A549 (cell line): ENCODE results near the gene GGTLC2. TPM values are rescaled to one million over a fixed set of nuclear protein-coding genes. Genes with fewer than 3 reads are reported as not detected.
A peak's percentile ranks its signal among the peaks of the same experiment; 100 is the strongest.

Experiments used
- ATAC-seq, 2 experiments: fragments of 200-7000 bp in 1 of 2; fragments of >200 bp in 1 of 2; cut with Nextera tagmentation in 1 of 2; cut with Tn5 transposase in 1 of 2; 3 replicates each; pipeline versions ENCODE4 v1.8.0 to v1.9.1; 2018 to 2020; ENCODE audit warnings: mild to moderate bottlenecking in 1 of 2, moderate library complexity in 1 of 2
- CTCF ChIA-PET: fragments of 300-600 bp; sonication (Branson Sonifier 250); formaldehyde crosslinking; extraction: SDS; loops from one replicate; lab custom pipeline; 2021; ENCODE audit warnings: antibody characterized with exemption, inconsistent platforms; lab: Yijun Ruan, JAX
- POLR2A ChIA-PET: fragments of 350-600 bp; formaldehyde crosslinking; extraction: SDS; loops from one replicate; lab custom pipeline; 2021; ENCODE audit warnings: antibody characterized with exemption, inconsistent platforms; lab: Yijun Ruan, JAX
- DNase-seq, 2 experiments: peaks; one replicate each; pipeline versions ENCODE4 v3.0.0 to v3.0.0-alpha.2; 2011 to 2016; ENCODE audit warnings: low read depth in 1 of 2, low spot score in 1 of 2
- FAIRE-seq: peaks from 2 replicates; lab custom pipeline; 2011; peaks lifted over from hg19 to GRCh38; lab: Jason Lieb, UNC
- H3K27ac ChIP-seq, 2 experiments: fragments of >200 bp; sonication (Bioruptor Twin); formaldehyde crosslinking; 3 replicates each; pipeline ENCODE4 v1.5.1; 2016 to 2017
- H3K4me1 ChIP-seq: fragments of >200 bp; sonication (Bioruptor Twin); formaldehyde crosslinking; 3 replicates; pipeline ENCODE4 v1.6.1; 2016
- H3K4me2 ChIP-seq: fragments of >200 bp; sonication (Bioruptor Twin); formaldehyde crosslinking; 3 replicates; pipeline ENCODE4 v1.6.1; 2016
- H3K4me3 ChIP-seq: fragments of >200 bp; sonication (Bioruptor Twin); formaldehyde crosslinking; 3 replicates; pipeline ENCODE4 v1.5.1; 2016
- H3K9me3 ChIP-seq: fragments of >200 bp; sonication (Bioruptor Twin); formaldehyde crosslinking; 3 replicates; pipeline ENCODE4 v1.6.1; 2016
- CBX2 ChIP-seq: fragments of 200-600 bp; sonication (generic); IDR thresholded peaks from 2 replicates; pipeline ENCODE4 v1.6.1; 2016; ENCODE audit warnings: low read depth, mild to moderate bottlenecking, borderline replicate concordance
- CEBPB ChIP-seq, 2 experiments: fragments of >200 bp in 1 of 2; sonication (Bioruptor Twin) in 1 of 2; formaldehyde crosslinking in 1 of 2; IDR thresholded peaks; 2 replicates each; pipeline ENCODE4 v1.6.1; 2012 to 2016
- EHMT2 ChIP-seq: fragments of 200-600 bp; sonication (generic); IDR thresholded peaks from 2 replicates; pipeline ENCODE4 v1.6.1; 2016; ENCODE audit warnings: antibody characterized with exemption, low read depth, mild to moderate bottlenecking, moderate library complexity
- ESRRA ChIP-seq: fragments of 150-350 bp; IDR thresholded peaks from 2 replicates; pipeline ENCODE4 v1.6.1; 2014; ENCODE audit warnings: mild to moderate bottlenecking, low read length, borderline replicate concordance
- FOSB ChIP-seq: fragments of 250-450 bp; sonication (Bioruptor Pico); IDR thresholded peaks from 2 replicates; pipeline ENCODE4 v1.5.0; 2020; ENCODE audit warnings: mild to moderate bottlenecking, moderate library complexity
- HOXA7 ChIP-seq: fragments of 250-450 bp; sonication (Bioruptor Pico); IDR thresholded peaks from 2 replicates; pipeline ENCODE4 v1.5.0; 2020; ENCODE audit warnings: mild to moderate bottlenecking, moderate library complexity
- HOXB5 ChIP-seq: fragments of 250-450 bp; sonication (Bioruptor Pico); IDR thresholded peaks from 2 replicates; pipeline ENCODE4 v1.5.0; 2020; ENCODE audit warnings: mild to moderate bottlenecking, moderate library complexity
- KDM1A ChIP-seq: fragments of 200-600 bp; sonication (generic); IDR thresholded peaks from 2 replicates; pipeline ENCODE4 v1.6.1; 2016; ENCODE audit warnings: low read depth, mild to moderate bottlenecking
- MAFK ChIP-seq: fragments of 450-650 bp; IDR thresholded peaks from 2 replicates; pipeline ENCODE4 v1.6.1; 2014; ENCODE audit not compliant: partially characterized antibody
- RARB ChIP-seq: fragments of 250-450 bp; sonication (Bioruptor Pico); IDR thresholded peaks from 2 replicates; pipeline ENCODE4 v1.8.0; 2021; ENCODE audit warnings: mild to moderate bottlenecking, moderate library complexity
- WGBS: methylation state at CpG from one replicate; pipeline ENCODE4 v1.1.6; 2017; ENCODE audit errors: missing lambda C conversion rate; 5-methylcytosine and 5-hydroxymethylcytosine counted together
- polyA plus RNA-seq, 4 experiments: library from polyadenylated mRNA; depleted of rRNA in 3 of 4; stranded (reverse); fragments of >200 nt; fragmentation: RNase III in 1 of 4; extraction: RNeasy Plus Mini Kit Qiagen cat#74134 plus additional on column Dnase treatment in 1 of 4; gene quantifications; 2 replicates in 3 of 4; 3 replicates in 1 of 4; pipeline ENCODE4 v1.2.3, GENCODE V29; 2011 to 2017
- small RNA-seq, 6 experiments: library from RNA; depleted of rRNA; stranded (forward); fragments of <200 nt; gene quantifications; one replicate each; pipeline ENCODE3, GENCODE V24; 2012

GGTLC2 gene
- polyA plus RNA-seq, 2 of the 4 experiments (the other 2 are of a cell fraction) = not detected

DNA sequence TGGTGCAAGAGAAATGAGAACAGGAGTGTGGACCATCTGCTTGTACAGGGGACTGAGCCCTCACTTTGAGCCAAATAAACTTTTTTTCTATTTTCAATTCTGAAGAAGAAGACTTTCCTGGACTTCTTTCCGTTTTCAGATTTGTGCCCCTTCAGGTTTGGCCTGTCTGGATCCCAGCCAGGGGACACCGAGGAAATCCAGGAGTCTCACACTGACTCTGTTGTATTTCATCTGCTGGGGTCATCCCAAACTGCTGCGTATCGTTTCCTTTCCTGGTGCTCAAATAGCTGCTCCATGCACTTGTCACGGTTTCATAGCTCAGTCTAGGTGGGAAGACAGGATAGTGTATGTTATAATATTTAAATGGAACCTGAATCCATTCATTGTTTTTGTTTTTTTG is 51.7 kb downstream of the GGTLC2 start:
- Histone ChIP-seq H3K4me2 (no peak overlapping the region), H3K9me3 (no peaks in the 10 kb centered on the region), H3K4me1 (peaks cover 42% of the 10 kb centered on the region), H3K4me3 (no peak overlapping the region)
- no peak for FAIRE-seq
- no peak for DNase-seq
- TF ChIP-seq MAFK = no peak
- TF ChIP-seq EHMT2 = no peak
- no peak for TF ChIP-seq CBX2
- TF ChIP-seq RARB (CRISPR knock-in tag) = no peak
- TF ChIP-seq KDM1A = no peak
- TF ChIP-seq CEBPB (IDR thresholded peaks at IDR 0.05) = no peak
- TF ChIP-seq HOXA7 = no peak
- TF ChIP-seq ESRRA = no peak
- no peak for TF ChIP-seq HOXB5 (CRISPR knock-in tag)
- no peak for TF ChIP-seq FOSB (CRISPR knock-in tag)
- TF ChIP-seq, all 56 proteins: peak for 0
- 95% methylated on average over 5 of the region's 5 CpGs for WGBS
- peak overlapping the region; percentile 41 to 90; a peak in 3 of 6 replicates for H3K27ac ChIP-seq
- ChIA-PET POLR2A (no interaction called here), CTCF (interaction anchor here (1.4 kb wide), 1 partner anchor 13 kb away, joined by 3 read pairs; no protein-coding TSS in a partner anchor)
- no peak for ATAC-seq

Small RNA genes lying within 50 kb of the gene (small RNA-seq; reads per million reads assigned to genes)
- gene AC244250.2 = 0 reads per million in 6 experiments
- 0 reads per million in 6 experiments for gene IGLV3-29
- gene IGLVVI-25-1 = 0 to 2.1 (median 0) reads per million in 6 experiments

Other genes with a start within 250 kb of the GGTLC2 start
- 3.9 and 5.1 TPM in 2 replicates for gene ZNF280B, start 135.9 kb upstream of the GGTLC2 start, polyA plus RNA-seq (2011; rRNA removed)
- gene ZNF280B, start 135.9 kb upstream of the GGTLC2 start, polyA plus RNA-seq (2017; fragmentation: RNase III; extraction: RNeasy Plus Mini Kit Qiagen cat#74134 plus additional on column Dnase treatment) = 1.9 to 2.3 TPM (median 2.3 TPM) in 3 replicates
- gene ZNF280A, start 124.3 kb upstream of the GGTLC2 start, polyA plus RNA-seq (2011; rRNA removed) = 2.7 and 3.0 TPM in 2 replicates
- 1.8 to 2.1 TPM (median 2.0 TPM) in 3 replicates for gene ZNF280A, start 124.3 kb upstream of the GGTLC2 start, polyA plus RNA-seq (2017; fragmentation: RNase III; extraction: RNeasy Plus Mini Kit Qiagen cat#74134 plus additional on column Dnase treatment)
- 173 and 228 TPM in 2 replicates for gene PRAME, start 85.3 kb upstream of the GGTLC2 start, polyA plus RNA-seq (2011; rRNA removed)
- 112 to 143 TPM (median 130 TPM) in 3 replicates for gene PRAME, start 85.3 kb upstream of the GGTLC2 start, polyA plus RNA-seq (2017; fragmentation: RNase III; extraction: RNeasy Plus Mini Kit Qiagen cat#74134 plus additional on column Dnase treatment)
- gene IGLL5, start 243.2 kb downstream of the GGTLC2 start, polyA plus RNA-seq (2011; rRNA removed) = not detected in 2 replicates
- gene IGLL5, start 243.2 kb downstream of the GGTLC2 start, polyA plus RNA-seq (2017; fragmentation: RNase III; extraction: RNeasy Plus Mini Kit Qiagen cat#74134 plus additional on column Dnase treatment) = not detected in 3 replicates